WERI-Rb-1 (cell line): ENCODE data around the gene YTHDC2.

Source experiments
- DNase-seq: peaks from one replicate; pipeline ENCODE4 v3.0.0-alpha.2; 2020
- H3K27ac ChIP-seq: fragments of 250-450 bp; sonication (Bioruptor Pico); 2 replicates; pipeline ENCODE4 v1.5.1; 2020; ENCODE audit warnings: mild to moderate bottlenecking, moderate library complexity
- H3K27me3 ChIP-seq: fragments of 250-450 bp; sonication (Bioruptor Pico); 2 replicates; pipeline ENCODE4 v1.5.1; 2021; ENCODE audit warnings: mild to moderate bottlenecking, low read depth, moderate library complexity; ENCODE audit not compliant: insufficient read depth, severe bottlenecking
- H3K36me3 ChIP-seq: fragments of 250-450 bp; sonication (Bioruptor Pico); 2 replicates; pipeline ENCODE4 v1.5.1; 2020; ENCODE audit warnings: mild to moderate bottlenecking, moderate library complexity
- H3K4me3 ChIP-seq: 2 replicates; pipeline ENCODE4 v1.5.1; 2011; ENCODE audit warnings: low read depth, mild to moderate bottlenecking, control low read depth, low read length
- H3K9me3 ChIP-seq: fragments of 250-450 bp; sonication (Bioruptor Pico); 2 replicates; pipeline ENCODE4 v1.5.1; 2021; ENCODE audit warnings: mild to moderate bottlenecking, moderate library complexity; ENCODE audit not compliant: severe bottlenecking
- CTCF ChIP-seq: IDR thresholded peaks from 2 replicates; pipeline ENCODE4 v1.5.1; 2011; ENCODE audit warnings: low read depth, mild to moderate bottlenecking, control low read depth, inconsistent platforms, low read length

Gene YTHDC2

GRCh38 chr5:113487781-113488644, 25.5 kb upstream of the YTHDC2 start, which contains the start of gene MCC:
TSS of gene MCC (minus strand) at chr5:113488453.
- H3K27me3 ChIP-seq: no peaks in the 10 kb centered on the region
- peak within 1 kb of the TSS; percentile 65 for H3K4me3 ChIP-seq
- no peak for TF ChIP-seq CTCF
- H3K9me3 ChIP-seq: peaks cover 9% of the 10 kb centered on the region
- peak within 1 kb of the TSS; percentile 66 for H3K27ac ChIP-seq
- peak; percentile 96 for DNase-seq
- no peaks in the 10 kb centered on the region for H3K36me3 ChIP-seq

- Histone ChIP-seq H3K36me3 (no peaks in the 10 kb centered on the region), H3K27me3 (no peaks in the 10 kb centered on the region), H3K27ac (peak overlapping the region; percentile 66), H3K9me3 (peaks cover 9% of the 10 kb centered on the region), H3K4me3 (peak overlapping the region; percentile 65)
- TF ChIP-seq CTCF: no peak
- no peak for DNase-seq
Observed at GRCh38 chr5:113488645-113489184, 24.8 kb upstream of the YTHDC2 start.

- H3K9me3 ChIP-seq: peaks cover 9% of the 10 kb centered on the region
- peak overlapping the region; percentile 65 for H3K4me3 ChIP-seq
- H3K36me3 ChIP-seq: no peaks in the 10 kb centered on the region
- H3K27me3 ChIP-seq: no peaks in the 10 kb centered on the region
- TF ChIP-seq CTCF: no peak
- DNase-seq: no peak
- no peak overlapping the region for H3K27ac ChIP-seq
Observed at GRCh38 chr5:113489299-113489698, 24.2 kb upstream of the YTHDC2 start.

- Histone ChIP-seq H3K4me3 (no peak overlapping the region), H3K27ac (no peak overlapping the region), H3K9me3 (peaks cover 9% of the 10 kb centered on the region), H3K36me3 (no peaks in the 10 kb centered on the region), H3K27me3 (no peaks in the 10 kb centered on the region)
- no peak for TF ChIP-seq CTCF
- no peak for DNase-seq
Observed at GRCh38 chr5:113490317-113490716, 23.2 kb upstream of the YTHDC2 start.

- TF ChIP-seq CTCF: no peak
- peaks cover 9% of the 10 kb centered on the region for H3K9me3 ChIP-seq
Observed at GRCh38 chr5:113491022-113491421, 22.5 kb upstream of the YTHDC2 start.

More at GRCh38 chr5:113491022-113491421, 22.5 kb upstream of the YTHDC2 start:
- no peak overlapping the region for H3K4me3 ChIP-seq
- H3K27me3 ChIP-seq: no peaks in the 10 kb centered on the region
- H3K36me3 ChIP-seq: no peaks in the 10 kb centered on the region
- no peak overlapping the region for H3K27ac ChIP-seq
- DNase-seq: no peak
